Peyer's patch (tissue), 4 donors: ENCODE data around the gene ZNF579.

Experiments
- CTCF ChIP-seq, 6 experiments: fragments of 450-650 bp in 4 of 6; fragments of 200-600 bp in 2 of 6; sonication (generic) in 1 of 6; IDR thresholded peaks; one replicate each; pipeline ENCODE4 v1.5.1; 2017 to 2019; ENCODE audit warnings: antibody characterized with exemption in 6 of 6, mild to moderate bottlenecking in 3 of 6, moderate library complexity in 1 of 6
- POLR2A ChIP-seq, 2 donors: fragments of 450-650 bp; IDR thresholded peaks; one replicate each; pipeline ENCODE4 v1.5.1; 2017; ENCODE audit warnings: antibody characterized with exemption in 2 of 2, mild to moderate bottlenecking in 2 of 2, moderate library complexity in 2 of 2

GRCh38 chr19:55611300-55611982 lies 30.8 kb upstream of the ZNF579 start:
- TF ChIP-seq POLR2A (IDR thresholded peaks at IDR 0.05) = no peak
- no peak for TF ChIP-seq CTCF (IDR thresholded peaks at IDR 0.05)
